Activated CD8-positive, alpha-beta memory T cell treated with anti-CD3 and anti-CD28 coated beads, Interleukin-2, amount 50 U/mL, for 48 hours (primary cell): ENCODE data around the gene C2orf49.
"Not testable (repeated sequence)": the region's sequence is repeated elsewhere in the genome, so short reads cannot be mapped to it uniquely, and the experiment has no call there.

Experiments used
- DNase-seq: peaks from one replicate; pipeline ENCODE4 v3.0.0-alpha.2; 2020

Gene C2orf49

DNA sequence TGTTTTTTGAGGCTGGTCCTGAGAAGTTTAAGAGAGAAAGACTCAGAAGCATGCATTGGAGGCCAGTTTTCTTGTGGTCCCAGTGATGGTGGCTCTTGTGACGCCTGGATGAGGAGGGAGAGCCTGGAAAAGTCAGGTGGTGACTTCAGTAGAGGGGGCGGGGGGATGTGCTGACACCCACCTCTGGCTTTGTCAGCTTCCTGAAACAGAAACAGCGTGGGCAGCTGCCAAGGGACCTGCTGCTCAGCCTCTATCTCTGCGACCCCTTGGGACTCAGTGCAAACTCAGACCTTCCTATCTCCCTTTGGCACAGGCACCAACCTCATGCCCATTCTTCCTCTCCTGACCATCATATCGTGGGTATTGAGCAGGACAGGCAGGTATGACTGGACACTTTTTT lies 14.2 kb upstream of the C2orf49 start:
- no peak for DNase-seq

- DNase-seq: no peak
These were observed 13.2 kb upstream of the C2orf49 start for GRCh38 chr2:105324101-105324500.

- DNase-seq: no peak
These were observed 12.6 kb upstream of the C2orf49 start for GRCh38 chr2:105324732-105325131.

DNA sequence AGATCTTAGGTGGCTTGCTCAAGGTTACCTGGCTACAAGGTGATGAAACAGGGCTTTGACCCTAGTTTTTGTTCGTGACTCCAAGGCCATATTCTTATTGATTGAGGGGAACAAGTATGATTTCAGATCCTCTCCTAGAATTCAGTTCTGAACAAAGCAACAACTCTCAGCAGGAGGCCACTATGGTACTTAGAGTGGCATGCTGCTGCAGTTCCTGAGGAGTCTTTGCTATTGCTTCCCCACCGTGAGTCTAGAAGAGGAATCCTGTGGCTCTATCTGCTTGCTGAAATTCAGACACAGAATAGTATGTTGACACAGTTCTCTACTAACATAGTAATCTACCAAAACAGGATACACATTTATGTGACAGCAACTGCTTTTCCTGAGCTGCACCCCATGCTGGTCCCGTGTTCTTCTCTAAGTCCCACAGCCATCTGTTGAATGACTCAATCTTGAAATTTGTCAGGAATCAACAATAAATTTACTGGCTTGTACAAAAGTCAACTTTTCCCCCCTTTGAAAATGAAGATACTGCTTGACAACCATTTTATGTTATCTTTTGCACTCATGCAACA lies 11.9 kb upstream of the C2orf49 start:
- no peak for DNase-seq

GRCh38 chr2:105327271-105327670 lies 10.1 kb upstream of the C2orf49 start:
- not testable (repeated sequence) for DNase-seq

GRCh38 chr2:105327690-105328089 lies 9.7 kb upstream of the C2orf49 start:
- DNase-seq: no peak

- DNase-seq: peak; percentile 61
These were observed 8.8 kb upstream of the C2orf49 start for GRCh38 chr2:105328281-105329196.

- DNase-seq: peak; percentile 72
These were observed 8.2 kb upstream of the C2orf49 start for GRCh38 chr2:105329197-105329554.

DNA sequence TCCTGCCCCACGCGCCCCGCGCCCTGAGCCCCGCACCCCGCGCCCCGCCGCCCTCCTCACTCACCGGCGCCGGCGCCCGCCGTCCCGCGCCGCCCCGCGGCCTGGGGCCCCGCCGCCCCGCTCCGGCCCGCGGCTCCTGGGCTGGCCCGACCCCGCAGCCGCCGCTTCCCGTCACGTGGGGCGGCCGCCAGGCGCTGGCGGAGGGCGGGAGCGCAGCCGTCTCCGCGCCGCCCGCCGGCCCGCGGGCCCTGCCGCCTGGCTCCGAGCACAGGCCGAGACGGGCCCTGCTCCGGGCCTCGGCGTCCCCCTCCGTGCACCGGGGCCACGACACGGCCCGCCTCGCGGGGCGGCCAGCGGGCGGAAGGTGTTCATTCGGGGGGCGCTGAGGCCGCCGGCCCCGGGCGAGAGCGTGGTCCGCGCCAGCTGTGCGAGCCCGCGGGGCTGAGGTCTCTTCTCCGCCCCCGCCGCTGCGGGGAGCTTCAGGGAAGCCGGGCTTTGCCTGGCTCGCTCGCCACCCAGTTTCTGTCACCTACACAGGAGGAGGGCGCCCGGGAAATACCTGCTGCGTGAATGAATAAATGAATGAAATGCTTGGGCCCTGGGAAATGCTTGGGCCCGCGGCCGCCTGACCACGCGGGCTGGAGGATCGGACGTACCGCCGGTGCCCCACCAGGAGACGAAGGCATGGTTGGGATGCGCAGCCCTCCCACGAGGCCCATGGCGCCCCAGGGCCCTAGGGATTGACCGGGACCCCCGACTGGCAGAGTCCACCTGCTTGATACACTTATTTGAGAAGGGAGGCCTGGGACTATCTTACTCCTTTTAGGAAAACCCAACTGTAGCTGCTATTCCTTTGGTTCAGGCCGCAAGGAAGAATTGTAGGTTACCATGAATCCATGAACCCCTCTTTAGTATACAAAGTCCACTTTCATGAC lies 7.5 kb upstream of the C2orf49 start, which contains the start of gene TGFBRAP1:
Gene TGFBRAP1, minus strand, starts transcription at position 175 of the 935 bp plus-strand sequence. CDS start 21,434 bp downstream, outside the sequence.
- peak; percentile 82 for DNase-seq

GRCh38 chr2:105330681-105331375 lies 6.5 kb upstream of the C2orf49 start:
- DNase-seq: peak; percentile 60

- no peak for DNase-seq
These were observed 3.1 kb upstream of the C2orf49 start for GRCh38 chr2:105334211-105334610.

- DNase-seq: no peak
These were observed 1.9 kb upstream of the C2orf49 start for GRCh38 chr2:105335469-105335868.

DNA sequence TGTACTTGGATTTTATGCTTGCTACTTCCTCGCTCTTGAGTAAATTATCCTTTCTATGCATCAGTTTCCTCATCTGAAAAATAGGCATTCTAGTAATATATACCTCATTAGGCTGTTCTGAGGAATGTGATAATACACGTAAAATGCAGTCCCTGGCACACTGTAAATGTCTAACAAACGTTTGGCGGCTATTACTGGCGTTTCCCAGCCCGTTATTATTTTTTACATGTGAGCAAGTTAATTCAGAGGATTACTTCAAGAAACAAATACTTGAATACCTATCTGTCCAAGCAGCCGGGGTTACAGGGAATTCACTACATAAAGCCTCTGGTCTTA lies 586 bp upstream of the C2orf49 start:
- DNase-seq: no peak

- no peak for DNase-seq
These were observed 663 bp downstream of the C2orf49 start for GRCh38 chr2:105338020-105338385.

DNA sequence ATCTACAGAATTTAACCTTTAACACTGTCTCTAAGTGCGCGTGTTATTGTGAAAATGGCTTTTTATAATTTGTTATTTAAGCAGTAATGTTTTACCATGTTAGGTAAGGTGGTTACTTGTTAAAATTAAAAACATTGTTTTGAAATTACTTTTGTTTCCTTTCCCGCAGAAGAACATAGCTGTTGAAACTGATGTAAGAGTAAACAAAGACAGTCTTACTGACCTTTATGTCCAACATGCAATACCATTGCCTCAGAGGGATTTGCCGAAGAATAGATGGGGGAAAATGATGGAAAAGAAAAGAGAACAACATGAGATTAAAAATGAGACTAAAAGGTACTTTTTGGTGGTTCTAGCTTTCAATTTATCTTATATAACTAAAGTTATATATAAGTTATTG lies 2.1 kb downstream of the C2orf49 start:
- DNase-seq: no peak

GRCh38 chr2:105344704-105345345 lies 7.5 kb downstream of the C2orf49 start:
- DNase-seq: no peak

GRCh38 chr2:105357122-105357521 lies 19.8 kb downstream of the C2orf49 start:
- no peak for DNase-seq

- DNase-seq: no peak
These were observed 21.3 kb downstream of the C2orf49 start for GRCh38 chr2:105358593-105358992.

- no peak for DNase-seq
These were observed 24.0 kb downstream of the C2orf49 start for GRCh38 chr2:105361102-105361889.

GRCh38 chr2:105362862-105363591 lies 25.7 kb downstream of the C2orf49 start:
- no peak for DNase-seq
